Measurements from ENCODE around the gene SPSB2.
"Not testable (repeated sequence)": the region's sequence is repeated elsewhere in the genome, so short reads cannot be mapped to it uniquely, and the experiment has no call there.

Gene SPSB2
- 12.7 to 19.4 (median 15.6) reads per million in 4 experiments for total RNA-seq

- peak; percentile 96 for DNase-seq
Measured at GRCh38 chr12:6873094-6874014, at the start of gene SPSB2. SPSB2 (minus strand) TSS chr12:6873303; CDS start chr12:6872901, 402 bp downstream.

- no peak for DNase-seq
Measured at GRCh38 chr12:6921996-6922946, 49.2 kb upstream of the SPSB2 start.

DNA sequence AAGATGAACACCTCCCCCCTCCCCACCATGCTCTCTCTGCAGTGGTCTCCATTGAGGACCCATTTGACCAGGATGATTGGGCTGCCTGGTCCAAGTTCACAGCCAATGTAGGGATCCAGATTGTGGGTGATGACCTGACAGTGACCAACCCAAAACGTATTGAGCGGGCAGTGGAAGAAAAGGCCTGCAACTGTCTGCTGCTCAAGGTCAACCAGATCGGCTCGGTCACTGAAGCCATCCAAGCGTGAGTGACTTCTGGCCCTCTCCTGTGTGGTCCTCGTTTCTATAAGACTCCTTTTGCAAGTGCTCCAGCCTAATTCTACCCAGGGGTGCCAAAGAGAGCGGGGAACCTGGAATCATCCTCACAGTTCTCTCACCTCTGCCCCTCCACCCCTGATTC, 48.4 kb upstream of the SPSB2 start:
- DNase-seq = no peak

- DNase-seq = no peak
Measured at GRCh38 chr12:6919588-6919987, 46.5 kb upstream of the SPSB2 start.

DNA sequence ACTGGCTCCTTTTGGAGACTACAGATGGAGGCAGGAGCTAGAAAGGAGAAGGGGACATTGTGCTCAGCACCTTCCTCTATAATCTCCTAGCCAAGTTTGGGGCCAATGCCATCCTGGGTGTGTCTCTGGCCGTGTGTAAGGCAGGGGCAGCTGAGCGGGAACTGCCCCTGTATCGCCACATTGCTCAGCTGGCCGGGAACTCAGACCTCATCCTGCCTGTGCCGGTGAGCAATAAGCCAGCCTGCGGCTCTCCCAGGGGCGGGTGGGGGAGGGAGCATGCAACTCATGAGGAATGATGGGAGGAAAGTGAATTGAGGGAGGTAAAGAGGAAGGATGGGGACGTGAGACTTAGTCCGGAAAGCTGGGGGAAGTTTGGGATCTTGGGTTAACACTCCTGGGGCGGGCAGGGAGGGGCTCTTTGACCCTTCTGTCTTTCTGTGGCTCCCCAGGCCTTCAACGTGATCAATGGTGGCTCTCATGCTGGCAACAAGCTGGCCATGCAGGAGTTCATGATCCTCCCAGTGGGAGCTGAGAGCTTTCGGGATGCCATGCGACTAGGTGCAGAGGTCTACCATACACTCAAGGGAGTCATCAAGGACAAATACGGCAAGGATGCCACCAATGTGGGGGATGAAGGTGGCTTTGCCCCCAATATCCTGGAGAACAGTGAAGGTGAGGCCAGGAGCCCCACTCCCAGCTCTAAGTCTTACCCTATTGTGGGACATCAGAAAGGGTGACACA, 44.6 kb upstream of the SPSB2 start:
- no peak for DNase-seq

- DNase-seq = no peak
Measured at GRCh38 chr12:6916426-6917200, 43.5 kb upstream of the SPSB2 start.

DNA sequence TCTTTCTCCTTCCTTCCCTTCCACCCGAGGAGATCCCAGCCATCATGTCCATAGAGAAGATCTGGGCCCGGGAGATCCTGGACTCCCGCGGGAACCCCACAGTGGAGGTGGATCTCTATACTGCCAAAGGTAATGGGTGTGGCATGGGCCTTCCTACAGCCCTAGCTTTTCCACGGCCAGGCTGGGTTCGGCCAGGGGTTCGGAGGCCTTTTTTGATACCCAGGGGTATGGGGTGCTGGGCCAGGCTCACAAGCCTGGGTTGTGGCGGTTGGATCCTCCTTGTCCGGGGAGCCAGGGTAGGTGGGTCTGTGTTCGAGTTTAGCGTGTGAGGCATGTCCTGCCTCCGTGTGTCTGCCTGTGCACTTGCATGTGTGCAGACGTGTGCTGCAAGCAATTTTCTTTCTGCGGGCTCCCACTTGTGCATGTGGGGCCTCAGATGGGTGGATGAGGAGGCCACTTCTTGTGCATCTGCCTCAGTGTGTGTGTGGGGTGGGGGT, 42.7 kb upstream of the SPSB2 start:
- DNase-seq = no peak

DNA sequence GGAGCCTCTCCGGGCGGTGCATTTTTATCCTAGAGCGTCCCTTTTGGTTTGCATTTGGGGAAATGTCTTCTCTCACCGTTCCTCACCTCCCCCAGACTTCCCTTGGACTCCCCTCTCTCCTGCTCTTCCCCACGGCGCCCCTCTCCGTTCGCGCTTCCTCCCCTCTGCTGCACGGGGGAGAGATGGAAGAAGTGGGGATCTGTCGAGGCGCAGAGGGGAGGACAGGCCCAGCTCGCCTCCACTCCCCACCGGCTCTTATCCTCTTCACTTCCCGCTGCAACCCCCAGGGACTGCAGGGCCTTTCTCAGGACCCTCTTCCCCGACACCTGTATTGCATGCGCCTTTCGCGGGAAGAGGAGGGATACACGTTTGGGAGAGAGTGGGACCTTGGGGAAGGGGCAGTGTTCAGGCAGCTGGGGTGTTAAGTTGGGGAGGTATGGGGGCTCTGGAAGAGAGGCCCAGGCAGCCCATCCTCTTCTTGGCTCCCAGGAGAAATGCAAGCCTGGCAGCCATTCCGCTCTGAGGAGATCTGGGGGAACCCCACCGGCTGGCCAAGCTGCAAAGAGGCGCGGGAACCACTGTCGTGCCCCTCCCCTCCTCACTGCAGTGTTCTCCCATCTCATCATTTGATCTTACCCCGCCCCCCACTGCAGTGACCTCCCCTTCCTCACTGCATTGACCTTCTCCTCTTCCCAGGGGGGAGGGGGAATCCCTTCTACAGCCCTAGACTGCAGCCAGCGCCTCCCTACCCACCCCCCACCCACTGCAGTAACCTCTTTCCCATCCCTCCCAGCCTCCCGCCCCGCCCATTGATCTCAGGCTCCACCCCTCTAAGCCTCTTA, 42.1 kb upstream of the SPSB2 start:
- DNase-seq = no peak

DNA sequence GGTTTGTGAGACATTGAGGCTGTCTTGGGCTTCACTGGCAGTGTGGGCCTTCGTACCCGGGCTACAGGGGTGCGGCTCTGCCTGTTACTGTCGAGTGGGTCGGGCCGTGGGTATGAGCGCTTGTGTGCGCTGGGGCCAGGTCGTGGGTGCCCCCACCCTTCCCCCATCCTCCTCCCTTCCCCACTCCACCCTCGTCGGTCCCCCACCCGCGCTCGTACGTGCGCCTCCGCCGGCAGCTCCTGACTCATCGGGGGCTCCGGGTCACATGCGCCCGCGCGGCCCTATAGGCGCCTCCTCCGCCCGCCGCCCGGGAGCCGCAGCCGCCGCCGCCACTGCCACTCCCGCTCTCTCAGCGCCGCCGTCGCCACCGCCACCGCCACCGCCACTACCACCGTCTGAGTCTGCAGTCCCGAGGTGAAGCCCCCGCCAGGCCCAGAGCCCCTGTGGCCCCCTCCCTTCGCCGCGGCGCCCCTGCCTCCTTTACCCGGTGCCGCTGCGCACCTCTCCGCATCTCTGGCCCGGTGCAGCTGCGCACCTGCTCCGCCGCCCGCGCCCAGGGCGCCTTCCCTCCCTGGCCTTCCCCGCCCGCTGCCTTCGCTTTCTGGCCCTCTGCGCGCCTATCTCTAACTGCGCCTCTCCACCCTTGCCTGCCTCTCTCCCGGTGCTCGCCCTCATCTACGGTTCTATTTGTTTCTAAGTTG, 41.3 kb upstream of the SPSB2 start, which contains the start of gene ENO2:
ENO2 (plus strand) TSS at position 335 of the 701 bp plus-strand sequence. CDS start 1,253 bp downstream, outside the sequence.
- peak; percentile 68 for DNase-seq

DNA sequence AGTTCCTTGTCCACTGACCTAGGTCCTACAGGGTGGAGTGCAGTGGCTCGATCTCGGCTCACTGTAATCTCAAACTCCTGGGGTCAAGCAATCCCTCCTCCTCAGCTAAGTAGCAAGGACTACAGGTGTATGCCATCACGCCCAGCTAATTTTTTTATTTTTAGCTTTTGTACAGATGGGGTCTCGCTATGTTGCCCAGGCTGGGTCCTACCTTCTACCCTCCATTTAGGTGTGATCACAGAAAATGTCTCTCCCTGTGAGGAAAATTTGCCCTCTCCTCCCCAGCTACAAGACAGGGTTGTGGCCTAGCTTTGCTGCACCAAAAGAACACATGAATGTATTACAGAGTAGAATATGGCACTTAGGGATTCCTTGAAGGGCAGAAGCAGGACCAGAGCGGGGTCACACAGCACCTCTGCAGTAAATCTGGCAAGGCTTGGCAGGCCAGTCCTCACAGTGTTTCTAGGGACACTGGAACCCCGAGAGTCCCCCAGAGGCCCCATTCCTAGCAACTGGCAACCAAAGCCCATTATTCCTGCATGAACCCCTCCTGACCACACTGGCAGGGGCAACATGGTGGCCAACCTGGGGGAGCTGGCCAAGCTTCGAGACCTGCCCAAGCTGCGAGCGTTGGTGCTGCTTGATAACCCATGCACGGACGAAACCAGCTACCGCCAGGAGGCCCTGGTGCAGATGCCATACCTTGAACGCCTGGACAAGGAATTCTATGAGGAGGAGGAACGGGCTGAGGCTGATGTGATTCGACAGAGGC, 39.2 kb upstream of the SPSB2 start:
- no peak for DNase-seq

DNA sequence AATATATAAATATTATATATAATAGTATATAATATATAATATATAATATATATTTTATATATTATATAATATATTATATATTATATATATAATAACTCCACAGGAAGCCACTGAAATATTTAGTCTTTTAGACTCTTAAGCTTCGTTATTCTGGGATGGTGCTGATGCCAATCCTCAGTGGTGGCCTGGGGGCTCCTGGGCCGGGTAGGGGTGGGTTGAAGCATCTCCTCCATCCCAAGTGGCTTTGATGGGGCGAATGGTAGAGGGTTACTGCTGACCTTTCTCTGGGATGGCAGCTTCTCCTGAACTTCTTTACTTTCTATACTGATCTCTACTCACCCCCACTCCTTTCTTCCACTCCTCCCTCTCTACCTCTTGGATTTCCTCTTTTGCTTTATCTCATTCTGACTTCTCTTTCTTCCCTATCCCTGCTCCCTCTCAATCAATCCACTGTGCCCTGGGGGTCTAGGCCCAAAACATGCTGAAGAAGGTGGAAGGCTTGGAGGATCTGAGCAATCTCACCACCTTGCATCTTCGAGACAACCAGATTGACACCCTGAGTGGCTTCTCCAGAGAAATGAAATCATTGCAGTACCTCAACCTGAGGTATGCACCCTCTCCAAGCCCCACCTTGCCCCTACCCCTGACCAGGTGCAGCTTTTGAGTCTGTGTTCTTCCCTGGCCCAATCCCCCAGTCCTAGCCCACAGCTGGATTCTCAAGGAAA, 36.5 kb upstream of the SPSB2 start:
- no peak for DNase-seq

DNA sequence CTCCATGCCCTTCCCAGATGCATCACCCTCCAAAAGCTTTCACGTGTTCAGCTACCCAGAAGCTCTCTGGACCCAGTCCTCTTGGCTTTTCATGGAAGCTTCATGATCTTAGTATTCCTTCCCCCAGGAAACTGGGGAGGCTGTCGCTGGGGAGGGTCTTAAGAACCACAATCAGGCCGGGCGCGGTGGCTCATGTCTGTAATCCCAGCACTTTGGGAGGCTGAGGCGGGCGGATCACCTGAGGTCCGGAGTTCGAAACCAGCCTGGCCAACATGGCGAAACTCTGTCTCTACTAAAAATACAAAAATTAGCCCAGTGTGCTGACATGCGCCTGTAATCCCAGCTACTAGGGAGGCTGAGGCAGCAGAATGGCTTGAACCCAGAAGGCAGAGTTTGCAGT, 35.0 kb upstream of the SPSB2 start:
- DNase-seq = not testable (repeated sequence)

DNA sequence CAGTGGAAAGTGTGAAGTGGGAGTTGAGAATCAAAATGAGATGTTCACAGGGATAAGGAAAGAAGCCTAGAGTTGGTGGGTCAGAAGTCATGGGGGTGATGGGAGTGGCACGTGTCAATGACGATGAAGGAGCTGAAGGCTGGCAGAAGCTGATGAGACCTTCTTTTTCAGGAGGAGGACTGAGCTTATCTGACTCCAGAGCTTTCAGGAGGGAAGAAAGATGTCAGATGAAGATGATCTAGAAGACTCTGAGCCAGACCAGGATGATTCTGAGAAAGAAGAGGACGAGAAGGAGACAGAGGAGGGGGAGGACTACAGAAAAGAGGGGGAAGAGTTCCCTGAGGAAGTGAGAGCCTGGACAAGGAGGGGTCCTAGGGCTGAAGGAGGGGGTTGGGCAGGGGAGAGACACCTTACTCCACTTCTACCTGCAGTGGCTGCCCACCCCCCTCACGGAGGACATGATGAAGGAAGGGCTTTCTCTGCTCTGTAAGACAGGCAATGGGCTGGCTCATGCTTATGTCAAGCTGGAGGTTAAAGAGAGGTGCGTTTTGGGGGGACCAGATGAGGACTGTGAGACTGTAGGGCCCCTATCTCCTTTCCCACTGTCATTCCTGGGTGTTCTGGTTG, 32.4 kb upstream of the SPSB2 start:
- DNase-seq = no peak

- peak; percentile 97 for DNase-seq
Measured at GRCh38 chr12:6904280-6905276, 31.5 kb upstream of the SPSB2 start, which contains the start of gene LRRC23. LRRC23 (plus strand) TSS chr12:6904822; CDS start chr12:6905634, 812 bp downstream.

DNA sequence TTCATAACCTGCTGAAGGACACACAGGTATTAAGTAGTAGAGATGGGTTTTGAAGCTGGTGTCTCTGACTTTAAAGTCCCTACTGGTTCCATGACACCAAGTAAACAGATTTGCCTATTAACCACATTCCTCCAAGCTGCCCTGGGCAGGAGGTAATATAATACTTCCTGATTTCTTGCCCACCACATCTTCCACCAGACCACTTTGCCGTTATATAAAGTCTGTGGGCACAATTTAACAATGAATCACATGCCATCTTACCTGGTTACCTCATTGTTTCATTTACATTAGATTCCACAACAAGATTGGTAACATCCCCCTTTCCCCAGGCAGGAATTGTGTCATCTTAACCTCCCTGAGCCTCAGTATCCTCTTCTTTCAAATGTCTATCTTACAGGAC, 30.6 kb upstream of the SPSB2 start:
- no peak for DNase-seq

DNA sequence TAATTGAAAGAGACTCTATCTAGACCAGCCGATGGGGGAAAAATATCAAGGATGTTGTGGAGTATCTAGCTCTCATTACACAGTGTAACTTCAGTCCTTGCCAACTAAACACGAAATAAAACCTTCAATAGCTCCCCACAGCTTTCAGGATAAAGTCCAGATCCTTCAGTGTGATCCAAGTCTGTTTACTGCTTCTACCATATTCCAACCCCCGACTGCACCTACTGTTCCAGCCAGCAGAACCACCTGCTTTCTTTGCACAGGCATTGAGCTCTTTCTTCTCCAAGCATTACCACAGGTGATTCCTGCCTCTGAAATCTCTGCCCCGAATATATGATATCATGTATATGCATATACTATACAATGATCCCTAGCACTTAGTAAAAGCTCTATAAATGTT, 29.3 kb upstream of the SPSB2 start:
- DNase-seq = no peak
